ENCODE data around the gene AK5. TPM values are rescaled to one million over a fixed set of nuclear protein-coding genes. Genes with fewer than 3 reads are reported as not detected.

AK5 gene
- total RNA-seq, 2 donors from 2014 or later, result 0.46 to 2.8 TPM

- Histone ChIP-seq H3K27ac (ENCODE audit: low read depth, low read length) (no peak overlapping the region), H3K9me3 (ENCODE audit: control insufficient read depth, low read length) (no peaks in the 10 kb centered on the region), H3K27me3 (ENCODE audit: control insufficient read depth, insufficient read depth, low read length, poor library complexity, severe bottlenecking) (no peaks in the 10 kb centered on the region), H3K36me3 (ENCODE audit: control insufficient read depth, insufficient read depth, low read length) (no peaks in the 10 kb centered on the region), H3K4me1 (ENCODE audit: control insufficient read depth, insufficient read depth, low read length) (no peaks in the 10 kb centered on the region), H3K9ac (ENCODE audit: extremely low read depth, low read length, poor library complexity, severe bottlenecking) (no peak overlapping the region), H3K4me3 (ENCODE audit: low read length) (no peak overlapping the region)
- no peak overlapping the region for H3K4me3 Mint-ChIP-seq
- WGBS, 2 experiments (ENCODE audit: insufficient coverage in 1 of 2, insufficient read length in 1 of 2), result 95% methylated on average over 1 of the region's 1 CpG; no CpG with 5 or more reads in 1 of the 2 experiments
- DNase-seq, result no peak
- no peaks in the 10 kb centered on the region for H3K9me3 Mint-ChIP-seq
- no peaks in the 10 kb centered on the region for H3K36me3 Mint-ChIP-seq (ENCODE audit: low read depth)
- H3K27me3 Mint-ChIP-seq (ENCODE audit: insufficient read depth), result no peaks in the 10 kb centered on the region
- no peak overlapping the region for H3K27ac Mint-ChIP-seq
- H3K4me1 Mint-ChIP-seq, result peaks cover 14% of the 10 kb centered on the region
- TF ChIP-seq, protein P1, sequence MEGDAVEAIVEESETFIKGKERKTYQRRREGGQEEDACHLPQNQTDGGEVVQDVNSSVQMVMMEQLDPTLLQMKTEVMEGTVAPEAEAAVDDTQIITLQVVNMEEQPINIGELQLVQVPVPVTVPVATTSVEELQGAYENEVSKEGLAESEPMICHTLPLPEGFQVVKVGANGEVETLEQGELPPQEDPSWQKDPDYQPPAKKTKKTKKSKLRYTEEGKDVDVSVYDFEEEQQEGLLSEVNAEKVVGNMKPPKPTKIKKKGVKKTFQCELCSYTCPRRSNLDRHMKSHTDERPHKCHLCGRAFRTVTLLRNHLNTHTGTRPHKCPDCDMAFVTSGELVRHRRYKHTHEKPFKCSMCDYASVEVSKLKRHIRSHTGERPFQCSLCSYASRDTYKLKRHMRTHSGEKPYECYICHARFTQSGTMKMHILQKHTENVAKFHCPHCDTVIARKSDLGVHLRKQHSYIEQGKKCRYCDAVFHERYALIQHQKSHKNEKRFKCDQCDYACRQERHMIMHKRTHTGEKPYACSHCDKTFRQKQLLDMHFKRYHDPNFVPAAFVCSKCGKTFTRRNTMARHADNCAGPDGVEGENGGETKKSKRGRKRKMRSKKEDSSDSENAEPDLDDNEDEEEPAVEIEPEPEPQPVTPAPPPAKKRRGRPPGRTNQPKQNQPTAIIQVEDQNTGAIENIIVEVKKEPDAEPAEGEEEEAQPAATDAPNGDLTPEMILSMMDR (conservative IDR thresholded peaks at IDR 0.05), result no peak
Observed at GRCh38 chr1:77371396-77371795, 89.6 kb downstream of the AK5 start.

- no peaks in the 10 kb centered on the region for H3K9me3 Mint-ChIP-seq
- no peak overlapping the region for H3K27ac ChIP-seq (ENCODE audit: low read depth, low read length)
- H3K4me1 ChIP-seq (ENCODE audit: control insufficient read depth, insufficient read depth, low read length), result no peaks in the 10 kb centered on the region
- H3K4me3 Mint-ChIP-seq, result no peak overlapping the region
- peaks cover 15% of the 10 kb centered on the region for H3K4me1 Mint-ChIP-seq
- H3K9me3 ChIP-seq (ENCODE audit: control insufficient read depth, low read length), result no peaks in the 10 kb centered on the region
- TF ChIP-seq, protein P1 (conservative IDR thresholded peaks at IDR 0.05), result no peak
- H3K9ac ChIP-seq (ENCODE audit: extremely low read depth, low read length, poor library complexity, severe bottlenecking), result no peak overlapping the region
- H3K27me3 Mint-ChIP-seq (ENCODE audit: insufficient read depth), result no peaks in the 10 kb centered on the region
- DNase-seq, result no peak
- WGBS, 2 experiments (ENCODE audit: insufficient coverage in 1 of 2, insufficient read length in 1 of 2), result 98 to 100% methylated on average over 2 to 3 of the region's 3 CpGs
- no peaks in the 10 kb centered on the region for H3K27me3 ChIP-seq (ENCODE audit: control insufficient read depth, insufficient read depth, low read length, poor library complexity, severe bottlenecking)
- no peaks in the 10 kb centered on the region for H3K36me3 Mint-ChIP-seq (ENCODE audit: low read depth)
- H3K36me3 ChIP-seq (ENCODE audit: control insufficient read depth, insufficient read depth, low read length), result no peaks in the 10 kb centered on the region
- H3K27ac Mint-ChIP-seq, result no peak overlapping the region
- no peak overlapping the region for H3K4me3 ChIP-seq (ENCODE audit: low read length)
Observed at GRCh38 chr1:77373702-77374101, 91.9 kb downstream of the AK5 start.

DNA sequence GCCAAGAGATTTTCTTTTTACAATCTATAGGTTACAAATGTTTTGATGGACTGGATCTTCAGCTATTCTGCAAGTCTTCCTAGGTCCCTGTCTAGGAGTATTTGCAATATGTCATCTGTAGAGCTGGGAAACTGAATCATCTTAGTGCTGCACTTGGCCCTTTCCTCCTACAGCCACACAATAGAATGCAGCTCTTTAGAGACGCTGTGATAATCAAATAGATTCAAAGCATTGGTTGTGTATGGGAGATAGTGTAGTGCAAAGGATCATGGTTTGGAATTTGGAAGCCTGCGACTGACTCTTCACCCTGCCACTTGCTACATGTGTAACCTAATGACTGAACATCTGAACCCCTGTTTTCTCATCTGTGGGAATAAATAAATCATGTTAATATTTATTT, 93.7 kb downstream of the AK5 start:
- DNase-seq, result no peak
- no peak overlapping the region for H3K9ac ChIP-seq (ENCODE audit: extremely low read depth, low read length, poor library complexity, severe bottlenecking)
- H3K27me3 Mint-ChIP-seq (ENCODE audit: insufficient read depth), result no peaks in the 10 kb centered on the region
- H3K9me3 Mint-ChIP-seq, result no peaks in the 10 kb centered on the region
- no peaks in the 10 kb centered on the region for H3K9me3 ChIP-seq (ENCODE audit: control insufficient read depth, low read length)
- H3K4me1 ChIP-seq (ENCODE audit: control insufficient read depth, insufficient read depth, low read length), result no peaks in the 10 kb centered on the region
- H3K4me1 Mint-ChIP-seq, result peaks cover 15% of the 10 kb centered on the region
- H3K27ac ChIP-seq (ENCODE audit: low read depth, low read length), result no peak overlapping the region
- H3K27ac Mint-ChIP-seq, result no peak overlapping the region
- TF ChIP-seq, protein P1 (conservative IDR thresholded peaks at IDR 0.05), result no peak
- H3K4me3 ChIP-seq (ENCODE audit: low read length), result no peak overlapping the region
- H3K27me3 ChIP-seq (ENCODE audit: control insufficient read depth, insufficient read depth, low read length, poor library complexity, severe bottlenecking), result no peaks in the 10 kb centered on the region
- no peak overlapping the region for H3K4me3 Mint-ChIP-seq
- H3K36me3 ChIP-seq (ENCODE audit: control insufficient read depth, insufficient read depth, low read length), result no peaks in the 10 kb centered on the region
- WGBS, 2 experiments (ENCODE audit: insufficient coverage in 1 of 2, insufficient read length in 1 of 2), result 95 to 100% methylated on average over 1 to 2 of the region's 2 CpGs
- H3K36me3 Mint-ChIP-seq (ENCODE audit: low read depth), result no peaks in the 10 kb centered on the region

Measured in endodermal cell (in vitro differentiated cells).